Activated T-cell treated with anti-CD3 and anti-CD28 coated beads, Interleukin-2, amount 50 U/mL, for 4 hours (primary cell): ENCODE results near the gene MARCHF3. TPM values are rescaled to one million over a fixed set of nuclear protein-coding genes. Genes with fewer than 3 reads are reported as not detected.
"Not testable (repeated sequence)": the region's sequence is repeated elsewhere in the genome, so short reads cannot be mapped to it uniquely, and the experiment has no call there.

Source experiments
- ATAC-seq, 2 donors: fragments of 200-7000 bp; cut with Tn5 transposase; one replicate each; pipeline ENCODE4 v1.10.0; 2021
- DNase-seq: peaks from one replicate; pipeline ENCODE4 v3.0.0-alpha.2; 2020
- H3K27me3 Mint-ChIP-seq: one replicate; pipeline ENCODE4 v1.8.0; 2021; ENCODE audit warnings: low read depth, mixed read lengths
- H3K36me3 Mint-ChIP-seq: one replicate; pipeline ENCODE4 v1.8.0; 2022; ENCODE audit warnings: mixed read lengths; ENCODE audit not compliant: insufficient read depth
- H3K4me1 Mint-ChIP-seq: one replicate; pipeline ENCODE4 v1.8.0; 2021; ENCODE audit warnings: low read depth, mixed read lengths
- H3K4me3 Mint-ChIP-seq: one replicate; pipeline ENCODE4 v1.8.0; 2021; ENCODE audit warnings: mild to moderate bottlenecking, moderate library complexity, mixed read lengths
- H3K9me3 Mint-ChIP-seq: one replicate; pipeline ENCODE4 v1.8.0; 2021; ENCODE audit warnings: mixed read lengths
- total RNA-seq, 3 donors: library from RNA; stranded (reverse); gene quantifications; one replicate each; pipeline ENCODE4 v1.2.1, GENCODE V29; 2021

Gene MARCHF3
- total RNA-seq, 3 donors from 2014 or later: 2.7 to 4.2 (median 3.3) TPM

DNA sequence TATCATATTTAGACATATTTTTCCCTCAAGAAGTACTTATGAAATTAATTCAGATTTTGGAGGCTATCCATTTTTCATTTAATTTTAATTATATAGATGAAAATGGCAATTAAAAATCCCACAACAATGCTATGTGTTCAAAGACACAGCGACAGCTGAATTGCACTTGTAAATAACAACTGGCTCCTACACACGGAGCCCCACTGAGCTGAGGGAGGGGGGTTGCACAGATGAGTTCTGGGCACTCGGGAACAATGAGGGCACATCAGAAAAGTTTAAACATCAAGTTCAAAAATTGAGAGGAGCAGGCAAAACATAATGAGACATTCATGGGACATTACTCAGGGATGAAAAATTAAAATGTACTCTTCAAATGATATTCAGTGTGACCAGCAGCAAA lies 104.9 kb downstream of the MARCHF3 start:
- no peaks in the 10 kb centered on the region for H3K9me3 Mint-ChIP-seq
- H3K36me3 Mint-ChIP-seq: no peaks in the 10 kb centered on the region
- DNase-seq: no peak
- ATAC-seq: no peak
- no peaks in the 10 kb centered on the region for H3K4me1 Mint-ChIP-seq
- no peak overlapping the region for H3K4me3 Mint-ChIP-seq
- H3K27me3 Mint-ChIP-seq: no peaks in the 10 kb centered on the region

- H3K36me3 Mint-ChIP-seq: no peaks in the 10 kb centered on the region
- H3K9me3 Mint-ChIP-seq: no peaks in the 10 kb centered on the region
Observed at GRCh38 chr5:126924331-126925033, 105.9 kb downstream of the MARCHF3 start.

DNA sequence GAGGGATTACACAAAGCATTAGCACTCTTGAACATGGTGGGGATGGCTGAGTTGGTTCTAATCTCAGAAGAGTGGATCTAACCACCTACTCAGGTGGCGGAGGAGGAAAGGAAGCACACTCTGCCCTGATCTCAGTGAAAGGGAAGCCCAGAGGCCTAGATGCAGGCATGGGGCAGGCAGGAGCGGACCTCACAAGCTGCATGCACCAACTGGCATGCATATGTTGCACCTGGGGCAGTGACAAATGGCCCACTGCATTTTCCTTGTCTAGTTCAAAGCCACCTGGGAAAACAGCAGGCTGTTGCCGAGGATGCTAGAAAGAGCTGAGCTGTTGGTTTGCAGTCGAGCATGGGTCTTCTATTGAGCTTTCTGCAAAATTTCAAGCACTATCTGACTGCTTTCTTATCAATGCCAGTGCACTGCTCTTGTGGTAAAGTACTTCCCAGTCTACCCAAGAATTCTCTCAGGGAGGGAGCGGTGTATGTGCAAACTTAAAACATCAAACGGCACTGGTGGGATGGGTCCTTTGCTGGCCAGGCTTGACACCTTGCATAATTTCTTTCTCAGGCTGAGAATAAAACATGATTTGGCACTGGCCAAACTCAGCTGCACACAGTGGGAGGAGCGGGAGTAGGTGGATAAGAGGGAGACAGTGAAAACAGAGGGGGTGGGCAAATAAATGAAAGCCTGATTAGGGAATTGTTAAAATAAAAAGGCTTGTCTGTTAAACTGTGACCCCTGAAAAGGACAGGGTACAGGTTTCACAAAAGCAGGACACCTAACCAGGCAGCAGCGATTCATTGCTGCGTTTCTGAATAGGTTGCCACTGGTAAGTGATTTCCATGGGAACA lies 108.9 kb downstream of the MARCHF3 start:
- H3K4me1 Mint-ChIP-seq: no peaks in the 10 kb centered on the region
- no peaks in the 10 kb centered on the region for H3K9me3 Mint-ChIP-seq
- DNase-seq: no peak
- ATAC-seq: no peak
- H3K36me3 Mint-ChIP-seq: no peaks in the 10 kb centered on the region
- no peak overlapping the region for H3K4me3 Mint-ChIP-seq
- no peaks in the 10 kb centered on the region for H3K27me3 Mint-ChIP-seq

More at GRCh38 chr5:126924331-126925033, 105.9 kb downstream of the MARCHF3 start:
- ATAC-seq (no peak), DNase-seq (no peak)
- no peak overlapping the region for H3K4me3 Mint-ChIP-seq
- no peaks in the 10 kb centered on the region for H3K27me3 Mint-ChIP-seq
- H3K4me1 Mint-ChIP-seq: no peaks in the 10 kb centered on the region

- DNase-seq (no peak), ATAC-seq (no peak)
- H3K27me3 Mint-ChIP-seq: no peaks in the 10 kb centered on the region
- no peaks in the 10 kb centered on the region for H3K4me1 Mint-ChIP-seq
- no peaks in the 10 kb centered on the region for H3K36me3 Mint-ChIP-seq
- no peak overlapping the region for H3K4me3 Mint-ChIP-seq
- no peaks in the 10 kb centered on the region for H3K9me3 Mint-ChIP-seq
Observed at GRCh38 chr5:126920291-126920690, 110.1 kb downstream of the MARCHF3 start.

DNA sequence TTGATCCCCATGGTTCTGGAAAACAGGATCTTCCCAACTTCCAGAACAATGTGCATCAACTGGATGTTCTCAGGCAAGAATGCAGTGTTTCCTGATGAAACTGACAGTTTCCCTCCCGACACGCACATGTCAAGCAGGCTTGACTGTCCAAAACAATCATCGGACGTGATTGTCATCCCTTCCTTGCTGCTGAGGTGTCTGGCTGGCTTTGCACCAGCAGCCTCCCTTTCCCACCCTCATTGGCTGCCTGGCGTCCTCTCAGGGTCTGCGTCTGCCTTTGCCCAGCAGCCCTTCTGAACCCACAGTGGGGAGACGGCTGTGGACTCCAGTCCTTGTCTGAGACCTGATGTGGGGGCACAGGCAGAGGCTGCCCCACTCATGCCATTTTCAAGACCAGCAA lies 110.8 kb downstream of the MARCHF3 start:
- Mint-ChIP-seq H3K9me3 (no peaks in the 10 kb centered on the region), H3K27me3 (no peaks in the 10 kb centered on the region), H3K4me1 (no peaks in the 10 kb centered on the region), H3K4me3 (no peak overlapping the region), H3K36me3 (no peaks in the 10 kb centered on the region)
- DNase-seq (no peak), ATAC-seq (no peak)

- H3K27me3 Mint-ChIP-seq: no peaks in the 10 kb centered on the region
- H3K4me1 Mint-ChIP-seq: no peaks in the 10 kb centered on the region
- H3K36me3 Mint-ChIP-seq: peaks cover 2% of the 10 kb centered on the region
- H3K9me3 Mint-ChIP-seq: no peaks in the 10 kb centered on the region
- DNase-seq (no peak), ATAC-seq (no peak)
- H3K4me3 Mint-ChIP-seq: no peak overlapping the region
Observed at GRCh38 chr5:126918615-126918957, 111.8 kb downstream of the MARCHF3 start.

DNA sequence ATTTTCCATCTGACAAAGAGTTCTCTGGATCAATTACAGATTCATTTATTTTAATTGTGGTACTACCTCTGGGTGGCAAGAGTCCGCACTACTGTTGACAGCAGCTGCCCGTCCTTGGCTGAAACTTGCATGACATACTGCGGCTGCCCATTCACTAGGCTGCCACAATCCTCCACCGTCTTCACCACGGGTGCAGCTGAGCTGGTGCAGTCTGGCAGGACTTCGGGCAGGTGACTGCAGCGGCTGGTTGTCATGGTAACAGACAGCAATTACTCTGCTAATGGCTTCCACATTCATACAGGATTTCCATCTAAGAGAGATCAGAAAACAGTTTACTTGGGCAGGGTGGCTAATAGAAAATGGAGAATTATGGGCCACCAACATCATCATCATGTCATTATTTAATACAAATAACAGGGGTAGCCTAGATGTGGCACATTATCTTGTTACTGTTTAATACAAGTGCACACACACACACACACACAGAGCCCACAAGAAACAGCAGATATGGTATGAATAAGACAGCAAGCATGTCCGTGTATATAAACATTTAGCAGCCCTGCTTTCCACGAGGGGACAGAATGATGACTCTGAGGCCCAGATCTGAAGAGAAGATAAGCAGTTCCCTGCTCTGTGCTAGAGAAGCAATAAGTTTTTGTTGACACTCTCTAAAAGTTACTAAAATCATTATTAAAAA lies 112.3 kb downstream of the MARCHF3 start:
- H3K36me3 Mint-ChIP-seq: peaks cover 2% of the 10 kb centered on the region
- ATAC-seq (no peak), DNase-seq (no peak)
- H3K4me1 Mint-ChIP-seq: no peaks in the 10 kb centered on the region
- no peaks in the 10 kb centered on the region for H3K27me3 Mint-ChIP-seq
- H3K4me3 Mint-ChIP-seq: no peak overlapping the region
- no peaks in the 10 kb centered on the region for H3K9me3 Mint-ChIP-seq

- DNase-seq (no peak), ATAC-seq (no peak)
- no peaks in the 10 kb centered on the region for H3K27me3 Mint-ChIP-seq
- no peak overlapping the region for H3K4me3 Mint-ChIP-seq
- peaks cover 22% of the 10 kb centered on the region for H3K36me3 Mint-ChIP-seq
- H3K9me3 Mint-ChIP-seq: peaks cover 4% of the 10 kb centered on the region
- no peaks in the 10 kb centered on the region for H3K4me1 Mint-ChIP-seq
Observed at GRCh38 chr5:126915496-126915895, 114.9 kb downstream of the MARCHF3 start.

GRCh38 chr5:126914801-126915436 lies 115.4 kb downstream of the MARCHF3 start:
- no peak for DNase-seq
- Mint-ChIP-seq H3K27me3 (no peaks in the 10 kb centered on the region), H3K36me3 (peaks cover 26% of the 10 kb centered on the region), H3K4me1 (no peaks in the 10 kb centered on the region), H3K4me3 (no peak overlapping the region), H3K9me3 (peaks cover 4% of the 10 kb centered on the region)
- no peak for ATAC-seq

DNA sequence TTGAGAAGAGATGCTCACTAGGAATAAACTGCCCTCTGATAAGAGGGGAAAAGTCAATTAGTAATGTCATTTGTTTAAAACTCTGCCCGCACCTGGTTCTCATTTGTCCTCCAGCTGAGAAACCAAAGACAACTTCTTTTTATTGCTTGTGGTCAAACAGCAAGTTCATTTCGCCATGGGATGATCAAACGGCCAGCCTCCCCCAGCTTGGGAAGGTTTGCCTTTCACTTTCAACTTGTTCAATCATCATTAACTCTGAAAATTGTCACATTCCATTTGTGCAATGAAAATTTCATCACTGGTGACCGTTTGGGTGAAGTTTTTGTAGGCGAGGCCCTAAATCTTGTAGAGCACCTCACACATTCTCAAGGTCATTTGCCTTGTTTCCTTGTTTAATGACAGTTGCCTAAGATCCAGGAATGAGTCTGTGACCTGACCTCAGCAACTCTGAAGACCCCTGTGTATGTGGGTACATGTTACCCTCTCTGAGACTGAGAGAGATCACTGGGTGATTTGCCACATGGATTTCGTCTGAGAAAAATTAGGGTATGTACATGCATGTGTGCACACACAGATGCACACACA lies 117.7 kb downstream of the MARCHF3 start:
- Mint-ChIP-seq H3K36me3 (peaks cover 31% of the 10 kb centered on the region), H3K4me1 (no peaks in the 10 kb centered on the region), H3K9me3 (peaks cover 10% of the 10 kb centered on the region), H3K4me3 (no peak overlapping the region), H3K27me3 (no peaks in the 10 kb centered on the region)
- ATAC-seq: no peak
- DNase-seq: no peak

DNA sequence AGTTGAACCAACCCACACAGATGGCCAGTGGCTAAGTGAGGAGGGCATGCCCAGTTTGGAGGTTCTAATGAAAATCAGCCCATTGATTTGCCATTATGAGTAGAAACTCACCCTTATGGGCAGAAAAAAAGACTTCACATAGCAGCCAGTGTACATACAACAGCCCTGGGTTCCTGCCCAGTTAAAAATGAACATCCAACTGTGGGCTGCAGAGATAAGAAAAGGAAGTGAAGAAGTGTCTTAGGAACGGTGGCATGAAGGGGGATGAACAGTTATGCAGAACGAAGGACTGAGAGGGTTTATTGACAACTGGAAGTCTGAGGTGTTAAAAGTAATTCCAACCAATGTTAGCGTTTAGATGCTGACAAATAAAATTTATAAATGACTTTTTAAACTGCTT lies 118.4 kb downstream of the MARCHF3 start:
- ATAC-seq (no peak), DNase-seq (no peak)
- peaks cover 10% of the 10 kb centered on the region for H3K9me3 Mint-ChIP-seq
- no peaks in the 10 kb centered on the region for H3K27me3 Mint-ChIP-seq
- peaks cover 31% of the 10 kb centered on the region for H3K36me3 Mint-ChIP-seq
- no peak overlapping the region for H3K4me3 Mint-ChIP-seq
- no peaks in the 10 kb centered on the region for H3K4me1 Mint-ChIP-seq

DNA sequence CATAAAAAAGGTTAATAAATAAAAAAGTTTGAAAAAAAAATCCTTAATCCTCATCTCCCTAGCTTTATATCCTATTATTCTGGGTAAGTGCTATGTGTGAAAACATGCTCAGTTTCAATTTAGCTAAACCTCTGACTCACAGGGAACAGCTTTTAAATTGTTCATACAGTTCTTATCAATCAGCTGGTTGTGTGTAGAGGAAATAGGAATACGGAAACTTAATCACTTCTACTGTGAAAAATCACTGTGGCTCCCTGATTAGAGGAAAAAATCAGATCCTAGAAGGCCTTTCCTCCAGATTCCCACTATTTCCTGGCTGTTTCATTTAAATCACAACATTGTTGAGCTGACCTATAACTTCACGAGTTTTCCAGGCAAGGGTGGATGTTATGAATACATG lies 120.5 kb downstream of the MARCHF3 start:
- H3K27me3 Mint-ChIP-seq: no peaks in the 10 kb centered on the region
- ATAC-seq (no peak), DNase-seq (no peak)
- H3K4me1 Mint-ChIP-seq: no peaks in the 10 kb centered on the region
- H3K36me3 Mint-ChIP-seq: peaks cover 31% of the 10 kb centered on the region
- no peak overlapping the region for H3K4me3 Mint-ChIP-seq
- peaks cover 10% of the 10 kb centered on the region for H3K9me3 Mint-ChIP-seq

GRCh38 chr5:126904407-126904806 lies 126.0 kb downstream of the MARCHF3 start:
- not testable (repeated sequence) for DNase-seq, H3K27me3 Mint-ChIP-seq, ATAC-seq, H3K9me3 Mint-ChIP-seq, H3K4me1 Mint-ChIP-seq, H3K4me3 Mint-ChIP-seq, H3K36me3 Mint-ChIP-seq

GRCh38 chr5:126900796-126901195 lies 129.6 kb downstream of the MARCHF3 start:
- H3K4me3 Mint-ChIP-seq: no peak overlapping the region
- DNase-seq: no peak
- no peaks in the 10 kb centered on the region for H3K4me1 Mint-ChIP-seq
- H3K27me3 Mint-ChIP-seq: no peaks in the 10 kb centered on the region
- no peak for ATAC-seq
- H3K9me3 Mint-ChIP-seq: no peaks in the 10 kb centered on the region
- H3K36me3 Mint-ChIP-seq: no peaks in the 10 kb centered on the region
